Upper lobe of left lung (tissue), 6 donors: Measurements from ENCODE around the gene FAM89A. TPM values are rescaled to one million over a fixed set of nuclear protein-coding genes. Genes with fewer than 3 reads are reported as not detected.

Experiments used
- ATAC-seq, 2 donors: fragments of 200-7000 bp; cut with Tn5 transposase; one replicate each; pipeline ENCODE4 v1.9.1; 2022; ENCODE audit warnings: mild to moderate bottlenecking in 2 of 2, moderate library complexity in 2 of 2; ENCODE audit not compliant: low FRiP score in 2 of 2
- DNase-seq, 2 donors: peaks; one replicate each; pipeline ENCODE4 v3.0.0-alpha.2; 2019 to 2020
- H3K27ac ChIP-seq, 4 donors: fragments of 200-600 bp; sonication (generic); one replicate each; pipeline ENCODE4 v1.5.1; 2016 to 2019
- H3K27me3 ChIP-seq, 4 donors: fragments of 200-600 bp; sonication (generic); one replicate each; pipeline ENCODE4 v1.5.1; 2017 to 2019
- H3K36me3 ChIP-seq, 4 donors: fragments of 200-600 bp; sonication (generic); one replicate each; pipeline ENCODE4 v1.5.1; 2016 to 2019
- H3K4me1 ChIP-seq, 4 donors: fragments of 200-600 bp; sonication (generic); one replicate each; pipeline ENCODE4 v1.5.1; 2018 to 2019
- H3K4me3 ChIP-seq, 4 donors: fragments of 200-600 bp; sonication (generic); one replicate each; pipeline ENCODE4 v1.5.1; 2017 to 2019; ENCODE audit warnings: mild to moderate bottlenecking in 2 of 4, moderate library complexity in 1 of 4
- H3K9me3 ChIP-seq, 4 donors: fragments of 200-600 bp; sonication (generic); one replicate each; pipeline ENCODE4 v1.5.1; 2018 to 2019
- EP300 ChIP-seq, 4 donors: sonication (generic); formaldehyde crosslinking; IDR thresholded peaks; one replicate each; pipeline ENCODE4 v1.5.1; 2017; ENCODE audit warnings: antibody characterized with exemption in 4 of 4, control low read depth in 2 of 4
- POLR2A ChIP-seq, 4 donors: fragments of 450-650 bp; IDR thresholded peaks; one replicate each; pipeline ENCODE4 v1.5.1; 2016 to 2017; ENCODE audit warnings: antibody characterized with exemption in 4 of 4, mild to moderate bottlenecking in 2 of 4
- POLR2AphosphoS5 ChIP-seq, 2 donors: sonication (generic); formaldehyde crosslinking; IDR thresholded peaks; one replicate each; pipeline ENCODE4 v1.5.1; 2017; ENCODE audit warnings: antibody characterized with exemption in 2 of 2
- WGBS, 2 donors: methylation state at CpG; one replicate each; pipeline ENCODE4 v1.1.5; 2017 to 2018; 5-methylcytosine and 5-hydroxymethylcytosine counted together
- total RNA-seq, 6 donors: library from RNA; depleted of rRNA in 4 of 6; stranded (reverse); fragments of >200 nt in 4 of 6; gene quantifications; one replicate each; pipeline versions ENCODE4 v1.1.0 to v1.2.1, GENCODE V29; 2016 to 2021
- TF ChIP-seq, protein P1 (sequence below), 6 experiments: fragments of 450-650 bp in 4 of 6; fragments of 200-600 bp in 2 of 6; sonication (generic) in 2 of 6; IDR thresholded peaks; one replicate each; pipeline ENCODE4 v1.5.1; 2016 to 2019; ENCODE audit warnings: antibody characterized with exemption in 6 of 6
- donor health status: DM: no; HTN: no; CAD: no; lungs with moderate emphysema.
- donor health status: DM: no; HTN: yes; CAD: no; lungs with severe emphysema.

FAM89A gene
- total RNA-seq, 6 donors from 2014 or later: 17.8 to 64.5 (median 39.3) TPM

- Histone ChIP-seq H3K4me3 (peak overlapping the region in 3 of 4 donors; percentile 72 to 96 (median 85)), H3K36me3 (no peaks in the 10 kb centered on the region), H3K27me3 (peaks cover 0 to 9% (median 0%) of the 10 kb centered on the region in 4 donors), H3K27ac (peak overlapping the region; percentile 39 to 89 (median 78)), H3K4me1 (peaks cover 10 to 40% (median 17%) of the 10 kb centered on the region in 4 donors), H3K9me3 (peaks cover 0 to 11% (median 3%) of the 10 kb centered on the region in 4 donors)
- ATAC-seq (peak in 1 of 2 donors; percentile 2), DNase-seq (peak in 1 of 2 donors; percentile 88)
- TF ChIP-seq EP300 (IDR thresholded peaks at IDR 0.05) (no peak), POLR2AphosphoS5 (IDR thresholded peaks at IDR 0.05) (no peak), POLR2A (IDR thresholded peaks at IDR 0.05) (no peak)
- TF ChIP-seq, protein P1, sequence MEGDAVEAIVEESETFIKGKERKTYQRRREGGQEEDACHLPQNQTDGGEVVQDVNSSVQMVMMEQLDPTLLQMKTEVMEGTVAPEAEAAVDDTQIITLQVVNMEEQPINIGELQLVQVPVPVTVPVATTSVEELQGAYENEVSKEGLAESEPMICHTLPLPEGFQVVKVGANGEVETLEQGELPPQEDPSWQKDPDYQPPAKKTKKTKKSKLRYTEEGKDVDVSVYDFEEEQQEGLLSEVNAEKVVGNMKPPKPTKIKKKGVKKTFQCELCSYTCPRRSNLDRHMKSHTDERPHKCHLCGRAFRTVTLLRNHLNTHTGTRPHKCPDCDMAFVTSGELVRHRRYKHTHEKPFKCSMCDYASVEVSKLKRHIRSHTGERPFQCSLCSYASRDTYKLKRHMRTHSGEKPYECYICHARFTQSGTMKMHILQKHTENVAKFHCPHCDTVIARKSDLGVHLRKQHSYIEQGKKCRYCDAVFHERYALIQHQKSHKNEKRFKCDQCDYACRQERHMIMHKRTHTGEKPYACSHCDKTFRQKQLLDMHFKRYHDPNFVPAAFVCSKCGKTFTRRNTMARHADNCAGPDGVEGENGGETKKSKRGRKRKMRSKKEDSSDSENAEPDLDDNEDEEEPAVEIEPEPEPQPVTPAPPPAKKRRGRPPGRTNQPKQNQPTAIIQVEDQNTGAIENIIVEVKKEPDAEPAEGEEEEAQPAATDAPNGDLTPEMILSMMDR (IDR thresholded peaks at IDR 0.05): no peak
- WGBS, 2 donors: 5 to 8% methylated on average over 15 to 31 of the region's 37 CpGs
These were observed 1.0 kb upstream of the FAM89A start for GRCh38 chr1:231040800-231041718.

DNA sequence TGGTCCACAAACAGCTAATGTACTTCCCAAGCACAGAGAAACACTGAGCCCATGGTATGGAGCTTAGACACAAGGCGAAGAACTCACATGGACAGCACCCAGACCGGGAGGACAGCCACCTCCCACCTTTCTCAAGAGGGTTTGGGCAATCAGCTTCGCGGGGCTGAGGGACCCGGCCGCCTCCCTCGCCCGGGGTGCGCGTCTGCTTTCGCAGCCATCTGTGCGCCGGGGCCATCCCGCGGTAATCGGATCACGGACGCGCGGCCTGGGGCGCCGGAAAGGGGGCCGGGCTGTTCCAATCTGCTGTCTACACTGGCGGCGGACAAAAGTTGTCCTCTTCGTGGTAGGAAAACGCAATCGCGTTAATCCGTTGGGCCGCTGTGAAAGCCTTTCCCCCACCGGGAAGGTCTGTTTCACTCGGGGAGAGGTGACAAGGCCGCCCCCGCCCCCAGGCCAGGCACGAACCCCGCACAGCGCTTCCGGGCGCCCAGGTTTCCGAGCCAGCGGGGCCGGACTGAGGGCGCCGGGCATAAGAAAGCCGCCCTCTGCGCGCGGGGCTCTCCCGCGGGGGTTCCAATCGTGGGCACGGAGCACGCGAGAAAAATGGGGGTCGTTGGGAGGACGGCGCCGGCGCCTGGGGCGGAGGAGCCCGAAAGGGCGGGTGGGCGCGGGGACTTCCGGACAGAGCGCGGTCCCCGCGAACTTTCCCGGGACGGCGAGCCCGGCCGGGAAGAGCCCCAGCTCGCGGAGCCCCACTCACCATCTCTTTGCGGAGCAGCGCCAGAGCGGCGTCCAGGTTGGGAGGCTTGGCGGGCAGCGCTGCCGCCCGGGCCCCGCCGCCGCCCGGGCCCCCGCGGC, 664 bp downstream of the FAM89A start:
- H3K4me1 ChIP-seq: peaks cover 10 to 43% (median 21%) of the 10 kb centered on the region in 4 donors
- H3K27ac ChIP-seq: peak overlapping the region; percentile 74 to 89 (median 81)
- peaks cover 0 to 9% (median 0%) of the 10 kb centered on the region in 4 donors for H3K27me3 ChIP-seq
- peak overlapping the region; percentile 72 to 96 (median 79) for H3K4me3 ChIP-seq
- TF ChIP-seq, protein P1 (IDR thresholded peaks at IDR 0.05): no peak
- peak in 1 of 4 donors; percentile 50 for TF ChIP-seq POLR2A (IDR thresholded peaks at IDR 0.05)
- ATAC-seq (peak in 1 of 2 donors; percentile 65), DNase-seq (peak; percentile 48 to 90)
- peaks cover 0 to 4% (median under 1%) of the 10 kb centered on the region in 4 donors for H3K9me3 ChIP-seq
- WGBS, 2 donors: 0 to 1% methylated on average over 28 to 52 of the region's 91 CpGs
- no peaks in the 10 kb centered on the region for H3K36me3 ChIP-seq

DNA sequence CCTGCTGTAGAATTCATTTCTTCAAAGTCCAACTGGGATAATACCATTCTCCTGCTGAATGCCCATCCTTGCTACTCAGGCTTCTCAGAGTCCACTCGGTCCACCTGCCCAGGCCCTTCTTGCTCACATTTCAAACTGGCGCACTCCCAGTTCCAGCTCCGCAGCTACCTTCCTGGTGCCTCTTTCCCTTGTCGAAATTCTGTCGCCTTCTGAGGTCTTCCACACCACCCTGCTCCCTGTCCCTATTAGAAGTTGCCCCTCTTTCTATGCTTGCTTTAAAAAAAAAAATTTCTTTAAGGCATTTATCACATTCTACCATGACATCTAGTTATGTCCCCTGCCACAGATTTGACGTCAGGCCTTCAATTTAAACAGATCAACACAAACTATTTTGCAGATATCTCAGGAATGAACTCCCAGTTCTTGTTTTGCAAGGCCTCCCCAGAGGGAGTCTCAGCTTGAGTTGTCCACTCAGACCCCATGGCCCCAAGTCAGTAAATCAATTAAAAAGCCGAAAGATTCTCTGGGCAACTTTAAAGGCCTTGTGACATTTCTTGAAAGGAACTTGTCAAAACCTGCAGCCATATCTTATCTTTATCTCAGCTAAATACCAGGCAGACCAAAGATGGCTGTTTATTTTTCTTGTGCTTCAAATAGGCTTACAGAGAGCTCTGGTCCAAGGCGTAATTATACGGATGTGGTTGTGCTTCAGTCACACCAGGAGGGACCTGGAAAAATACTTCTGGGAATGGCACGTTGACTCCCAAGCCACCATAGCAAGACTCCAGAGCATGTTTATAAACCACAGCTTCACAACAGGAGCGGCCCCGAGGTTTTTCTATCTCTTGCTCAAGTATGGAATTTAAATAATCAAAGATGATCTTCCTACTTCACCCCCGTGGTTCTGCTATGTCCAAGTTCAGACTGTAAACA, 2.2 kb downstream of the FAM89A start:
- TF ChIP-seq POLR2AphosphoS5 (IDR thresholded peaks at IDR 0.05) (no peak), EP300 (IDR thresholded peaks at IDR 0.05) (no peak), POLR2A (IDR thresholded peaks at IDR 0.05) (no peak)
- TF ChIP-seq, protein P1 (IDR thresholded peaks at IDR 0.05): no peak
- no peaks in the 10 kb centered on the region for H3K9me3 ChIP-seq
- H3K4me3 ChIP-seq: peak overlapping the region in 1 of 4 donors; percentile 96
- DNase-seq (no peak), ATAC-seq (no peak)
- H3K27me3 ChIP-seq: peaks cover 0 to 9% (median 0%) of the 10 kb centered on the region in 4 donors
- peak overlapping the region in 1 of 4 donors; percentile 89 for H3K27ac ChIP-seq
- WGBS, 2 donors: 76 to 79% methylated on average over 13 of the region's 13 CpGs
- peaks cover 10 to 43% (median 21%) of the 10 kb centered on the region in 4 donors for H3K4me1 ChIP-seq
- H3K36me3 ChIP-seq: no peaks in the 10 kb centered on the region

DNA sequence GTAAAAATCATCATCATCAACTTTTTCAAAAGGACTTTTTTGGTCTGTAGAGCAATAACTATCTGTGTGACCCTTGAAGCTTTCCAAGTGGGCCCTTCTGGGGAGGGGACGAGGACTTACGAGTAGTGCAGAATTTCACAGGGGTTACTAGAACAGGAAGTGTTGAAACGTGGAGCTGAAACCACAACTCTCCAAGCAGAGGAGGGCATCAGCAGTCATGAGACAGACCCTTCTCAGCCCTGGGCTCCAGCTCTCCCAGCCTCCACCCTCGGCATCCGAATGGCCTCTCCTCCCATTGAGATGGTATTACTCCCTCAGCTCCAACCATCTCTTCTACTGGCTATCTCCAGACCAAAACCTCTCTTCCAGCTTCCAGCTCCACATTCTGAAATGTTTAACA, 3.6 kb downstream of the FAM89A start:
- H3K27me3 ChIP-seq: peaks cover 0 to 9% (median 0%) of the 10 kb centered on the region in 4 donors
- H3K4me1 ChIP-seq: peaks cover 10 to 43% (median 21%) of the 10 kb centered on the region in 4 donors
- no peaks in the 10 kb centered on the region for H3K36me3 ChIP-seq
- peak in 1 of 2 donors; percentile 55 for DNase-seq
- WGBS, 2 donors: 44 to 45% methylated on average over 5 of the region's 5 CpGs
- H3K4me3 ChIP-seq: no peak overlapping the region
- H3K27ac ChIP-seq: no peak overlapping the region
- H3K9me3 ChIP-seq: no peaks in the 10 kb centered on the region
- TF ChIP-seq EP300 (IDR thresholded peaks at IDR 0.05) (peak in 1 of 4 donors; percentile 12), POLR2AphosphoS5 (IDR thresholded peaks at IDR 0.05) (no peak), POLR2A (IDR thresholded peaks at IDR 0.05) (peak in 1 of 4 donors; percentile 17)
- no peak for ATAC-seq
